HK-2 (cell line): ENCODE results near the gene OR5A2.
"Not testable (repeated sequence)": the region's sequence is repeated elsewhere in the genome, so short reads cannot be mapped to it uniquely, and the experiment has no call there.

Experiments
- DNase-seq: peaks from one replicate; pipeline ENCODE4 v3.0.0-alpha.2; 2018; ENCODE audit not compliant: unreplicated experiment

Gene OR5A2, protein sequence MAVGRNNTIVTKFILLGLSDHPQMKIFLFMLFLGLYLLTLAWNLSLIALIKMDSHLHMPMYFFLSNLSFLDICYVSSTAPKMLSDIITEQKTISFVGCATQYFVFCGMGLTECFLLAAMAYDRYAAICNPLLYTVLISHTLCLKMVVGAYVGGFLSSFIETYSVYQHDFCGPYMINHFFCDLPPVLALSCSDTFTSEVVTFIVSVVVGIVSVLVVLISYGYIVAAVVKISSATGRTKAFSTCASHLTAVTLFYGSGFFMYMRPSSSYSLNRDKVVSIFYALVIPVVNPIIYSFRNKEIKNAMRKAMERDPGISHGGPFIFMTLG

DNA sequence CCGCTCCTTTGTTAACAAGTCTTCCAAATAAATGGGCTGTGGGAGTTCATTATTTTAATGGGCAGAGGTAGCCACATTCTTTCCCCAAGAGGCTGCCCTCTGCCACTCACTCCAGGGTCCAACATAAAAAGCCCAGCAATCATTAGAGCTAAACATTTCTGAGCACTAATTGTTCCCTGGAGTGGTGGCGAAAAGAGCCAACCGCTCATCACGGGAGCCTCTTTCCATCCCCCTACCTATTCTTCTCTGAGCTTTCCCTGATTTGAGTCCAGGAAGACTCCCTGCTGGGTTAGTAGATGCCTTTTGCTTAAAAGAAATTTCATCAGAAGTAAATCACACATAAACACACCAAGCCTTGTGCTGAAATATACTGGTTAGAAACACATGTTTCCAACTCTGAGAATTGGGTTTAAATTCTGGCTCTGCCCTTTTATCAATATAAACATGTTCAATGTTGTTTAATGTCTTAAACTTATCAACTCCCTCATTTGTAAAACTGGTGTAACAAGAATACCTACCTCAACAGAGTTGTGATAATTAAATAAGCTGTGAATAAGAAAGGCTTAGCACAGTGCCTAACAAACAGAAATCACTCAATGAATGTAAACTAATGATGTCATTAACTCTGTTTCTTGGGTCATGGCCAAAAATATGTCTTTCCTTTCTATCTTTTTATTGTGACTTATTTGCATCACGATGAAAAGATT, at the start of gene OR5A2:
Gene OR5A2, minus strand, starts transcription at position 53 of the 707 bp plus-strand sequence. CDS start 3,460 bp downstream, outside the sequence.
- no peak for DNase-seq

DNA sequence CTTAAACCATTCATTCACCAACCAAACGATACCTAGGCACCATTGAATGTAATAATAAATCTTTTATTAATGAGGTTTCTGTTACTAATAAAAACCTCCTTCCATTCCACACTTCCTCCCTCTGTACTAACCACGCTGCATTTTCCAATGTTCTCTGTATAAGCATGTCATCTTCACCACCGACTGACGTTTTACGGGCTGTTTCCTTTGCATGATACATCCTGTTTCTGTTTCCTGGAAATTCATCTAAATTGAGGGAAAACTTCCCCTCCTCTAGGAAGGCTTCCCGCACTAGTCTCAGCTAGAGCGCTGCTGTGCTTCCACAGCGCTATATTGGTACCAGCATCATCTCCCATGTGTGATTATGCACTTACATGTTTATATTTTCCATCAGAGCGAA, 49.0 kb upstream of the OR5A2 start:
- DNase-seq, result no peak

DNA sequence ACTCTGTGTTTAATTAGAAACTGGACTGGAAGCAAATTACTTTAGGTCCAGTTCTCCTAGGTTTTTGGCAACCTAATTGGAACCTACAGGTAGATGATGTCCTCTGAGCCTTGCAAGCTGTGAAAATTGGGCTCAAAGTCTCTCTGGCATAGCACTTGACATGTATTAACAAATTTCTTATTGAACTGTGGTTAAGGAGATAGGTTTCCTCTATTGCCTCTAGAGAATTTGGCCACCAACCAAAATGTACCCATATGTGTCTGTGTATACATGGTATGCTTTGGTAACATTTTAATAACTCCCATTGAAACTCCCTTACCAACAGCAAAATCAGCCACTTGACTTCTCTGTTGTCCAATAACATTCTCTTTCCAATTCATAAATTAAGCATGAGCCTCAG, 46.8 kb upstream of the OR5A2 start, which contains the start of gene OR4D10:
Gene OR4D10, plus strand, starts transcription at position 301 of the 400 bp plus-strand sequence. CDS start 4,115 bp downstream, outside the sequence.
- no peak for DNase-seq

GRCh38 chr11:59463190-59463641, 37.0 kb upstream of the OR5A2 start:
- DNase-seq, result no peak

GRCh38 chr11:59459916-59460315, 33.7 kb upstream of the OR5A2 start:
- no peak for DNase-seq

GRCh38 chr11:59456661-59457060, 30.4 kb upstream of the OR5A2 start, which contains the start of gene OR4D6:
Gene OR4D6 (plus strand): TSS chr11:59456961. CDS start chr11:59456961, 0 bp downstream.
- DNase-seq, result no peak

GRCh38 chr11:59448484-59448883, 22.3 kb upstream of the OR5A2 start:
- no peak for DNase-seq

DNA sequence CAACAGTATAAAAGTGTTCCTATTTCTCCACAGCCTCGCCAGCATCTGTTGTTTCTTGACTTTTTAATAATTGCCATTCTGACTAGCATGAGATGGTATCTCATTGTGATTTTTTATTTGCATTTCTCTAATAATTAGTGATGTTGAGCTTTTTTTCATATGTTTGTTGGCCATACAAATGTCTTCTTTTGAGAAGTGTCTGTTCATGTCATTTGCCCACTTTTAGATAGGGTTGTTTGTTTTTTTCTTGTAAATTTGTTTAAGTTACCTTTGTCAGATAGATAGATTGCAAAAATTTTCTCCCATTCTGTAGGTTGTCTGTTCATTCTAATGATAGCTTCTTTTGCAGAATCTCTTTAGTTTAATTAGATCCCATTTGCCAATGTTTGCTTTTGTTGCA, 19.4 kb upstream of the OR5A2 start:
- not testable (repeated sequence) for DNase-seq

DNA sequence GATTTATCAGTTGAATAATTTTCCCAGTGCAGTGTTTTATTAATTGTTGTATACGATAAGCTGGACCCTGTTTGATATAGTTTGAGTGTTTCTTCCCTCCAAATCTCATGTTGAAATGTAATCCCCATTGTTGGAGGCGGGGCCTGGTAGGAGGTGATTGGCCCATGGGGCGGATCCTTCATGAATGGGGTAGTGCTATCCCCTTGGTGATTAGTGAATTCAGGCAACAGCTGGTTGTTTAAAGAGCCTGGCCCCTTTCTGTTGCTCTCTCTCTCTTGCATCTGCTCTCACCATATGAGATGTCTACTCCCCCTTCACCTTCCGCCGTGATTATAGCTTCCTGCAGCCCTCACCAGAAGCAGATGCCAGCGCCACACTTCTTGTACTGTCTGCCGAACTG, 11.6 kb upstream of the OR5A2 start:
- DNase-seq, result no peak

DNA sequence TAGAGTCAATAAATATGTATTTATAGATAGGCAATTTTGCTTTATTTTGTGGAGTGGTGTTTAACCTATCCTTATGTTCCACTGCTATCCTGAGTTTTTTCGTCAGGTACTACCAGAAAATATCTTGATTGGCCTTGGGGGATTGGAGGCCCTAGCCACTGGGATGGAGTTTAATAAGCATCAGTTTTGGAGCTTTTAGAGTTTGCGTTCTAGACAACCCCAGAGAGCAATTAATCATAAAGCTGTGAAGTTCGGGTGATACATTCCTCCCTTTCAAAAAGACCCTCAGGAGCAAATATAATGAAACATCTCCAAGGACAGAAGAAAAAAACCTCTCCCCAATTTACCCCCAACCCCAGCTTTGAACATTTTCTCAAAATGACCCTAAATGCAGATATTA, 10.0 kb upstream of the OR5A2 start, which contains the start of gene OR5A1:
Gene OR5A1, plus strand, starts transcription at position 301 of the 400 bp plus-strand sequence. CDS start 6,700 bp downstream, outside the sequence.
- DNase-seq, result no peak

DNA sequence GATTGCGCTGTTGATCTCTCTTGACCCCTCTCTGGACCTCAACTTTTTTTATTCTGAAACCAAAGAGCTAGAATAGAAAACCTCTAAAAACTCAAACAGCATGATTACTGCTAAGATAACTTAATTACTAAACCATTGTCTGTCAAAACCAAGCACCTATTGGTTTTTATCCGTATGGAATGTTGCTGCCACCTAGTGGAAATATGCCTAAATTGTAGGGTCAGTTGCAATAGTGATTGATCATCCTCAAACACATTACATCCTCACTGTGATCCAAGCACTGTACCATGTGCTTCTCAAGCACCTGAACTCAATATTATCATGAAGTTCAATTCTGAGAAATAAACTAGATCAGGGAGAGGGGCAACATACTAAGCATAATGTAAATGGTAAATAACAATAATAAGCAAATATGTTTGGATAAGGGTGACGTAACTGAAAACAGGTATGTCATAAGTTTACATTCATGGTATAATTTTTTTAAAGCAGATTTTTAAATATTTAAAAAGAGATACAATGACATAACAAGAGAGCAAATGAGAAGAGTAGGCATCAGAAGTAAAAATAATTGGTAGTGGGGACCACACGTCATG, 3.8 kb upstream of the OR5A2 start:
- DNase-seq, result no peak

GRCh38 chr11:59427068-59427382, 812 bp upstream of the OR5A2 start:
- DNase-seq, result no peak

DNA sequence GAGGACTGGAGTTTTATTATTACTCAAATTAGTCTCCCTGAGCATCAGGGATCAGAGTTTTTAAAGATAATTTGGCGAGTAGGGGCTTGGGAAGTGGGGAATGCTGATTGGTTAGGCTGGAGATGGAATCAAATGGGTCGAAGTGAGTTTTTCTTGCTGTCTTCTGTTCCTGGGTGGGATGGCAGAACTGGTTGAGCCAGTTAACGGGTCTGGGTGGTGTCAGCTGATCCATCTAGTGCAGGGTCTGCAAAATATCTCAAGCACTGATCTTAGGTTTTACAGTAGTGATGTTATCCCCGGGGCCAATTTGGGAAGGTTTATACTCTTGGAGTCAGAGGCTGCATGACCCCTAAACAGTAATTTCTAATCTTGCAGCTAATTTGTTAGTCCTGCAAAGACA, 1.1 kb downstream of the OR5A2 start:
- DNase-seq, result no peak

DNA sequence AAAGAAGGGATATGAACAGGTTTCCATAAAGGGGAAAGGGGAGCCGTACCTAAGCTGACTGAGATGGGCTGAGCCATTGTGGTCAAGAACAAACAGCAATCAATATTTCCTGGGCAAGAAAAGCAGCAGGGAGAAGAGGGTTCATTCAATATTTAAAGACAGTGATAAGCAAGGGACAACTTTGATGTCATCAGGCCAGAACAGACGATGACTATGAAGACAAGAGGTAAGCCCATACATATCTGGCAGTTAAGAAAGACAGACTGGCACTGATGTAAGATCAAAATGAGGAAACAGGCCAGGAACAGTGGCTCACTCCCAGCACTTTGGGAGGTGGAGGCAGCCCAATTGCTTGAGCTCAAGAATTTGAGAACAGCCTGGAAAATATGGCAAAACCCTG, 2.4 kb downstream of the OR5A2 start:
- DNase-seq, result no peak

GRCh38 chr11:59418156-59418555, 8.1 kb downstream of the OR5A2 start:
- no peak for DNase-seq

- no peak for DNase-seq
Measured at GRCh38 chr11:59417023-59417422, 9.2 kb downstream of the OR5A2 start.

- DNase-seq, result no peak
Measured at GRCh38 chr11:59416613-59417012, 9.6 kb downstream of the OR5A2 start.

GRCh38 chr11:59415111-59415510, 11.1 kb downstream of the OR5A2 start:
- DNase-seq, result no peak

- DNase-seq, result no peak
Measured at GRCh38 chr11:59413646-59414045, 12.6 kb downstream of the OR5A2 start.

DNA sequence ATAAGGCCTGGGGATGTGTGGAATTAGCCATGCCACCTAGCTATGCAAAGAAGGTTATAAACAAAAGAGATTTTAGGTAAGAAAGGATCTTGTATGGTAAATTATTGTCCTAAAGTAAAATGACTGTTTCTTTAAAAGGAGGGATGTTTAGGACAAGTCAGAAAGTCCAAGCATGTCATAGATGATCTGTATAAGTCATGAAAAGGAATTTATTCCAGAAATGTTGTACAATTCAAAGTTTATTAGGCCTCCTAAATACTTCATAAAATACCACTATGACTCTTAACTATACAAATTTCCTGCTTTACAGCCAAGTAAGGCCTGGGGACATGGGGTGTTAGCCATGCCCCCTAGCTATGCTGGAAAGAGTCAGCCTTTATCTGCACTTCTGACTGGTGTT, 22.7 kb downstream of the OR5A2 start:
- DNase-seq, result no peak

DNA sequence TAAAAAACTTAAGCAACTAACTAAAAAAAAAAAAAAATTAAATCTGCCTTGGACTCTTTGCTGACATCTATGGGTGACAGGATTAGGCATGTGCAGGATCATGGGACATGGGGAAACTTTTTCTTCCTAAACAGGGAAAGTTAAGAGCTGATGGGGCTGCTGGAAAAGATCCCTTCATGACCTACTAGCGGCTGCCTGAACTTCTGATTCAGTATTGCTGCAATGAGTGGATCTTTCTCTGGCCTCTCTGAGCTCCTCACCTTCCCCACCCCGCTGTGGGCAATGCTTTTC, 25.0 kb downstream of the OR5A2 start:
- DNase-seq, result no peak

GRCh38 chr11:59400461-59401261, 25.6 kb downstream of the OR5A2 start:
- no peak for DNase-seq
